ENCODE data around the gene IRX4. TPM values are rescaled to one million over a fixed set of nuclear protein-coding genes. Genes with fewer than 3 reads are reported as not detected.

The IRX4 gene
- total RNA-seq, 1 experiment from 2014 or later: 16.5 TPM

DNA sequence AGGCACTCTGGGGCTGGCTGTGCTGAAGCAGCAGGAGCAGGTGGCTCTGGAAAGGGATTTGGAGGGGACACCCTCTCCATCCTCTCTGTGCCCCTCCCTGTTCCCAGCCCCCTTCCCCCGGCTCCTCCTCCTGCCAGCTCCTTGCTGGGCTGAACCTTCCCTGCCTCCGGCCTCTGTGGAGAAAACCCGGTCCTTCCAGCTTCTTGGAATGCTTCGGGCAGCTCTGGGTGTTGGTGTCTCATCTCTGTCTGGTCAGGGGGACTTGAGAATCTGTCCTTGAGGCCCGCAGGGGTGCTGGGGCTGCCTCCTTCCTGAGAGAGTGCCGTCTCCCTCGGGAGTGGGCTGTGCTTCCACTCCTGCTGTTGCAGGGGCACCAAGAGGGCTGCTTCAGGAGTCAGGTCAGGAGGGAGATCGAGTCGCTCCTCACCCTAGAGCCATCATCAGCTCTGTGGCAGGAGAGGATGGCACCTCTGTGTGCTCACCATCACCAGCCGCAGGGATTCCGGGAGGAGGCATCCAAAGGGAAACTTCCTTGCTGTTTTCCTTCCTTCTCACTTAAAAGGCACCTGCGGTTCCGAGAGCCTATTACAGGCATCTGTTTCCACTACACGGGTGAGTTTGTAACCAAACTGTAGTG lies 50.9 kb downstream of the IRX4 start:
- Histone ChIP-seq H2AFZ (ENCODE audit: low read depth, low read length, poor library complexity, severe bottlenecking) (no peak overlapping the region), H3K4me3 (replicated peaks in 1 of 2; ENCODE audit: low read depth in 1 of 2, low read length in 2 of 2) (no peak overlapping the region), H3K4me1 (ENCODE audit: control insufficient read depth in 1 of 2, insufficient read depth in 2 of 2, low read length in 2 of 2) (no peaks in the 10 kb centered on the region), H3K27me3 (ENCODE audit: insufficient read depth, low read length) (no peaks in the 10 kb centered on the region), H3K9me3 (ENCODE audit: control insufficient read depth in 1 of 2, insufficient read depth in 1 of 2, low read depth in 1 of 2, low read length in 2 of 2) (no peaks in the 10 kb centered on the region), H3K9me2 (ENCODE audit: insufficient read depth) (no peaks in the 10 kb centered on the region), H3K4me2 (ENCODE audit: low read length) (no peak overlapping the region), H3K36me3 (ENCODE audit: control insufficient read depth in 1 of 2, insufficient read depth in 2 of 2, low read length in 2 of 2) (no peaks in the 10 kb centered on the region; a peak in 1 of 4 replicates), H3K27ac (ENCODE audit: low read depth, low read length) (no peak overlapping the region), H3K9ac (ENCODE audit: low read length) (no peak overlapping the region), H4K20me1 (ENCODE audit: insufficient read depth) (no peaks in the 10 kb centered on the region), H3K79me2 (ENCODE audit: insufficient read depth, low read length) (no peaks in the 10 kb centered on the region)
- ChIA-PET RAD21 (ENCODE audit: low non-redundant PET in 1 of 2, low total read pairs in 2 of 2, uncharacterized antibody in 2 of 2, unreplicated experiment in 2 of 2) (no interaction called here), CTCF (no interaction called here), POLR2A (no interaction called here)
- BruUV-seq (replicated peaks): no TSS peak
- no peak for TF ChIP-seq CEBPB (IDR thresholded peaks at IDR 0.05; ENCODE audit: low read depth)
- TF ChIP-seq POLR2A (IDR thresholded peaks at IDR 0.05; ENCODE audit: borderline replicate concordance, extremely low read depth, insufficient read depth, insufficient read length): no peak
- TF ChIP-seq ZFX (IDR thresholded peaks at IDR 0.05): no peak
- TF ChIP-seq SRF (IDR thresholded peaks at IDR 0.05; ENCODE audit: low read depth): no peak
- no peak for TF ChIP-seq EZH2 (IDR thresholded peaks at IDR 0.05)
- no peak for DNase-seq (ENCODE audit: low read depth, low spot score)
- intact Hi-C loops (cut with micrococcal nuclease): no loop called here
- ATAC-seq: 0 out of 2 replicates have a peak, but pooled peaks have one; percentile 38

DNA sequence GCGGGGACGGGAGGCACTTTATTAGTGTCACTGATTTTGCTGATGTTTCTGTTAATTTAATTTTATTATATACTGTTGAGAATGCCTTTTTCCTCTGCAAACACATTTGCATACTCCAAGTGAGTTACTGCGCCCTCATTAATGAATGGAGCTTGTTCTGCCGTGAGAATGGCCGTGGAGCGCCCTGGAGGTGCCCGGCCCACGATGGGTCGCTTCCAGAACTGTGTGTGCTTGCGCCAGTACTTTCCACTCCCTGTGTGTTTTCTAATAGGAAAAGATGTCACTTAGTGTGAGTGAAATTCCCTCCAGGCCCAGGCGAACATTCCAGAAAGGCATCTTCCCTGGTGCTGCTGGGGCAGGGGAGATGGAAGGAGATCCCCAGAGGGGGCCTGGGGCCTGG lies 51.5 kb downstream of the IRX4 start:
- Histone ChIP-seq H3K4me1 (ENCODE audit: control insufficient read depth in 1 of 2, insufficient read depth in 2 of 2, low read length in 2 of 2) (no peaks in the 10 kb centered on the region), H3K36me3 (ENCODE audit: control insufficient read depth in 1 of 2, insufficient read depth in 2 of 2, low read length in 2 of 2) (no peaks in the 10 kb centered on the region; a peak in 1 of 4 replicates), H3K27me3 (ENCODE audit: insufficient read depth, low read length) (no peaks in the 10 kb centered on the region), H3K9me3 (ENCODE audit: control insufficient read depth in 1 of 2, insufficient read depth in 1 of 2, low read depth in 1 of 2, low read length in 2 of 2) (no peaks in the 10 kb centered on the region), H3K9ac (ENCODE audit: low read length) (no peak overlapping the region), H3K9me2 (ENCODE audit: insufficient read depth) (no peaks in the 10 kb centered on the region), H3K27ac (ENCODE audit: low read depth, low read length) (no peak overlapping the region), H4K20me1 (ENCODE audit: insufficient read depth) (no peaks in the 10 kb centered on the region), H3K4me2 (ENCODE audit: low read length) (no peak overlapping the region), H3K79me2 (ENCODE audit: insufficient read depth, low read length) (no peaks in the 10 kb centered on the region), H3K4me3 (replicated peaks in 1 of 2; ENCODE audit: low read depth in 1 of 2, low read length in 2 of 2) (no peak overlapping the region), H2AFZ (ENCODE audit: low read depth, low read length, poor library complexity, severe bottlenecking) (no peak overlapping the region)
- ChIA-PET CTCF (no interaction called here), POLR2A (no interaction called here), RAD21 (ENCODE audit: low non-redundant PET in 1 of 2, low total read pairs in 2 of 2, uncharacterized antibody in 2 of 2, unreplicated experiment in 2 of 2) (no interaction called here)
- ATAC-seq: no peak
- no peak for DNase-seq (ENCODE audit: low read depth, low spot score)
- intact Hi-C loops (cut with micrococcal nuclease): no loop called here
- BruUV-seq (replicated peaks): no TSS peak
- TF ChIP-seq YY1 (IDR thresholded peaks at IDR 0.05; ENCODE audit: extremely low read depth, insufficient replicate concordance, low read depth, low read length) (no peak), RAD21 (IDR thresholded peaks at IDR 0.05; ENCODE audit: low read depth) (no peak), EZH2phosphoT487 (IDR thresholded peaks at IDR 0.05; ENCODE audit: borderline replicate concordance) (no peak), ZNF274 (IDR thresholded peaks at IDR 0.05; ENCODE audit: low read depth, low read length) (no peak), POLR2A (IDR thresholded peaks at IDR 0.05; ENCODE audit: borderline replicate concordance, extremely low read depth, insufficient read depth, insufficient read length) (no peak), ELF1 (IDR thresholded peaks at IDR 0.05; ENCODE audit: borderline replicate concordance, low read depth) (no peak), POLR2AphosphoS5 (IDR thresholded peaks at IDR 0.05; ENCODE audit: low read depth, low read length) (no peak), SP1 (IDR thresholded peaks at IDR 0.05; ENCODE audit: low read depth) (no peak), CEBPB (IDR thresholded peaks at IDR 0.05; ENCODE audit: low read depth) (no peak)
- TF ChIP-seq, protein P1, sequence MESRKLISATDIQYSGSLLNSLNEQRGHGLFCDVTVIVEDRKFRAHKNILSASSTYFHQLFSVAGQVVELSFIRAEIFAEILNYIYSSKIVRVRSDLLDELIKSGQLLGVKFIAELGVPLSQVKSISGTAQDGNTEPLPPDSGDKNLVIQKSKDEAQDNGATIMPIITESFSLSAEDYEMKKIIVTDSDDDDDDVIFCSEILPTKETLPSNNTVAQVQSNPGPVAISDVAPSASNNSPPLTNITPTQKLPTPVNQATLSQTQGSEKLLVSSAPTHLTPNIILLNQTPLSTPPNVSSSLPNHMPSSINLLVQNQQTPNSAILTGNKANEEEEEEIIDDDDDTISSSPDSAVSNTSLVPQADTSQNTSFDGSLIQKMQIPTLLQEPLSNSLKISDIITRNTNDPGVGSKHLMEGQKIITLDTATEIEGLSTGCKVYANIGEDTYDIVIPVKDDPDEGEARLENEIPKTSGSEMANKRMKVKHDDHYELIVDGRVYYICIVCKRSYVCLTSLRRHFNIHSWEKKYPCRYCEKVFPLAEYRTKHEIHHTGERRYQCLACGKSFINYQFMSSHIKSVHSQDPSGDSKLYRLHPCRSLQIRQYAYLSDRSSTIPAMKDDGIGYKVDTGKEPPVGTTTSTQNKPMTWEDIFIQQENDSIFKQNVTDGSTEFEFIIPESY (IDR thresholded peaks at IDR 0.05; ENCODE audit: extremely low read depth, insufficient replicate concordance, low read length): no peak
- TF ChIP-seq, protein P2, sequence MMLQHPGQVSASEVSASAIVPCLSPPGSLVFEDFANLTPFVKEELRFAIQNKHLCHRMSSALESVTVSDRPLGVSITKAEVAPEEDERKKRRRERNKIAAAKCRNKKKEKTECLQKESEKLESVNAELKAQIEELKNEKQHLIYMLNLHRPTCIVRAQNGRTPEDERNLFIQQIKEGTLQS (IDR thresholded peaks at IDR 0.05): no peak
- TF ChIP-seq, protein P3, sequence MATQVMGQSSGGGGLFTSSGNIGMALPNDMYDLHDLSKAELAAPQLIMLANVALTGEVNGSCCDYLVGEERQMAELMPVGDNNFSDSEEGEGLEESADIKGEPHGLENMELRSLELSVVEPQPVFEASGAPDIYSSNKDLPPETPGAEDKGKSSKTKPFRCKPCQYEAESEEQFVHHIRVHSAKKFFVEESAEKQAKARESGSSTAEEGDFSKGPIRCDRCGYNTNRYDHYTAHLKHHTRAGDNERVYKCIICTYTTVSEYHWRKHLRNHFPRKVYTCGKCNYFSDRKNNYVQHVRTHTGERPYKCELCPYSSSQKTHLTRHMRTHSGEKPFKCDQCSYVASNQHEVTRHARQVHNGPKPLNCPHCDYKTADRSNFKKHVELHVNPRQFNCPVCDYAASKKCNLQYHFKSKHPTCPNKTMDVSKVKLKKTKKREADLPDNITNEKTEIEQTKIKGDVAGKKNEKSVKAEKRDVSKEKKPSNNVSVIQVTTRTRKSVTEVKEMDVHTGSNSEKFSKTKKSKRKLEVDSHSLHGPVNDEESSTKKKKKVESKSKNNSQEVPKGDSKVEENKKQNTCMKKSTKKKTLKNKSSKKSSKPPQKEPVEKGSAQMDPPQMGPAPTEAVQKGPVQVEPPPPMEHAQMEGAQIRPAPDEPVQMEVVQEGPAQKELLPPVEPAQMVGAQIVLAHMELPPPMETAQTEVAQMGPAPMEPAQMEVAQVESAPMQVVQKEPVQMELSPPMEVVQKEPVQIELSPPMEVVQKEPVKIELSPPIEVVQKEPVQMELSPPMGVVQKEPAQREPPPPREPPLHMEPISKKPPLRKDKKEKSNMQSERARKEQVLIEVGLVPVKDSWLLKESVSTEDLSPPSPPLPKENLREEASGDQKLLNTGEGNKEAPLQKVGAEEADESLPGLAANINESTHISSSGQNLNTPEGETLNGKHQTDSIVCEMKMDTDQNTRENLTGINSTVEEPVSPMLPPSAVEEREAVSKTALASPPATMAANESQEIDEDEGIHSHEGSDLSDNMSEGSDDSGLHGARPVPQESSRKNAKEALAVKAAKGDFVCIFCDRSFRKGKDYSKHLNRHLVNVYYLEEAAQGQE (IDR thresholded peaks at IDR 0.05; ENCODE audit: low read depth): no peak

Measured in HCT116 (cell line).